K562 (cell line): ENCODE results near the gene PCSK5. TPM values are rescaled to one million over a fixed set of nuclear protein-coding genes. Genes with fewer than 3 reads are reported as not detected.

ENCODE experiments used
- ATAC-seq: fragments of 200-7000 bp; cut with Tn5 transposase; 3 replicates; pipeline ENCODE4 v1.9.1; 2020; ENCODE audit warnings: moderate library complexity
- BruUV-seq: library from RNA; stranded (reverse); fragments of 400-500 nt; replicated peaks from 2 replicates; lab custom pipeline; 2021; lab: Mats Ljungman, UMichigan
- CTCF ChIA-PET: fragments of 300-600 bp; formaldehyde crosslinking; extraction: SDS; loops from one replicate; lab custom pipeline; 2021; ENCODE audit warnings: low intra/inter-chr PET ratio; lab: Yijun Ruan, JAX
- POLR2A ChIA-PET: fragments of 300-600, 350-650 bp; sonication (Branson Sonifier 250); formaldehyde crosslinking; extraction: SDS; loops from one replicate; lab custom pipeline; 2021; ENCODE audit warnings: antibody characterized with exemption, inconsistent platforms; lab: Yijun Ruan, JAX
- DNase-seq, 4 experiments: peaks; one replicate each; pipeline versions ENCODE4 v3.0.0 to v3.0.0-alpha.2; 2011 to 2018; ENCODE audit warnings: low spot score in 3 of 4, mixed read lengths in 3 of 4; ENCODE audit errors: extremely low read depth in 1 of 4
- FAIRE-seq: peaks from 2 replicates; lab custom pipeline; 2011; peaks lifted over from hg19 to GRCh38; lab: Jason Lieb, UNC
- H2AFZ ChIP-seq: 2 replicates; pipeline ENCODE4 v1.6.0; 2011; ENCODE audit warnings: low read depth, low read length, control low read depth, inconsistent platforms
- H3K27ac ChIP-seq: fragments of 200-600 bp; 3 replicates; pipeline ENCODE4 v1.8.0; 2011; ENCODE audit warnings: low read depth, mild to moderate bottlenecking, control low read depth, inconsistent platforms, low read length, moderate library complexity, mixed read lengths; ENCODE audit errors: extremely low read depth
- H3K27me3 ChIP-seq, 2 experiments: fragments of 300-600 bp in 1 of 2; 2 replicates in 1 of 2; 3 replicates in 1 of 2; pipeline versions ENCODE4 v1.6.0 to v1.8.0; 2011; ENCODE audit warnings: inconsistent platforms in 2 of 2, low read length in 2 of 2, mild to moderate bottlenecking in 1 of 2, mixed read lengths in 1 of 2, moderate library complexity in 1 of 2; ENCODE audit not compliant: control insufficient read depth in 2 of 2, insufficient read depth in 2 of 2
- H3K36me3 ChIP-seq: fragments of 300-600 bp; 3 replicates; pipeline ENCODE4 v1.8.0; 2011; ENCODE audit warnings: mild to moderate bottlenecking, low read length, inconsistent platforms; ENCODE audit not compliant: control insufficient read depth, insufficient read depth
- H3K4me1 ChIP-seq, 2 experiments: fragments of 200-600 bp in 1 of 2; replicated peaks in 1 of 2; 2 replicates in 1 of 2; 3 replicates in 1 of 2; pipeline versions ENCODE4 v1.5.1 to v1.8.0; 2011; ENCODE audit warnings: inconsistent platforms in 2 of 2, low read length in 2 of 2, mild to moderate bottlenecking in 1 of 2, mixed read lengths in 1 of 2, moderate library complexity in 1 of 2; ENCODE audit not compliant: control insufficient read depth in 2 of 2, insufficient read depth in 2 of 2
- H3K4me2 ChIP-seq: 2 replicates; pipeline ENCODE4 v1.6.1; 2011; ENCODE audit warnings: low read length, control low read depth, inconsistent platforms, mixed read lengths; ENCODE audit not compliant: insufficient read depth
- H3K4me3 ChIP-seq: fragments of 200-600 bp; sonication (generic), shearing (Covaris generic); 2 replicates; pipeline ENCODE4 v1.5.1; 2016; ENCODE audit warnings: control low read depth, inconsistent platforms
- H3K79me2 ChIP-seq: fragments of 200-600 bp; 3 replicates; pipeline ENCODE4 v1.8.0; 2011; ENCODE audit warnings: low read length, inconsistent platforms; ENCODE audit not compliant: control insufficient read depth, insufficient read depth
- H3K9ac ChIP-seq, 2 experiments: 2 replicates each; pipeline versions ENCODE4 v1.6.0 to v1.6.1; 2011; ENCODE audit warnings: low read depth in 2 of 2, low read length in 2 of 2, control low read depth in 1 of 2, inconsistent platforms in 1 of 2, mild to moderate bottlenecking in 1 of 2, mixed read lengths in 1 of 2; ENCODE audit not compliant: insufficient read depth in 1 of 2
- H3K9me1 ChIP-seq: one replicate; pipeline ENCODE4 v1.6.0; 2011; ENCODE audit warnings: inconsistent platforms, mild to moderate bottlenecking, low read length, moderate library complexity; ENCODE audit not compliant: control insufficient read depth, insufficient read depth
- H3K9me3 ChIP-seq: replicated peaks from 2 replicates; pipeline ENCODE4 v1.5.1; 2011; ENCODE audit warnings: low read depth, low read length, inconsistent platforms; ENCODE audit not compliant: control insufficient read depth, insufficient read depth
- H4K20me1 ChIP-seq: replicated peaks from 2 replicates; pipeline ENCODE4 v1.6.1; 2011; ENCODE audit warnings: low read length, inconsistent platforms, mixed read lengths; ENCODE audit not compliant: control insufficient read depth, insufficient read depth
- ATF7 ChIP-seq: fragments of 450-650 bp; IDR thresholded peaks from 2 replicates; pipeline ENCODE4 v1.7.1; 2014; ENCODE audit warnings: mild to moderate bottlenecking, moderate library complexity
- ELF2 ChIP-seq: fragments of 250-450 bp; sonication (Bioruptor Pico); IDR thresholded peaks from 2 replicates; pipeline ENCODE4 v1.5.0; 2021; ENCODE audit warnings: mild to moderate bottlenecking
- FOXK1 ChIP-seq: sonication (generic); formaldehyde crosslinking; IDR thresholded peaks from 2 replicates; pipeline ENCODE4 v1.8.0; 2022; ENCODE audit warnings: missing genetic modification reagents, mild to moderate bottlenecking, borderline replicate concordance
- KAT2B ChIP-seq: IDR thresholded peaks from one replicate; pipeline ENCODE4 v1.6.1; 2012; ENCODE audit warnings: low read depth, mild to moderate bottlenecking, control low read depth, inconsistent platforms, low read length, moderate library complexity
- MAFK ChIP-seq: IDR thresholded peaks from 2 replicates; pipeline ENCODE4 v1.6.1; 2011; ENCODE audit warnings: low read length, improper control_type of control experiment
- NCOA6 ChIP-seq: fragments of 450-650 bp; IDR thresholded peaks from 2 replicates; pipeline ENCODE4 v1.6.1; 2017; ENCODE audit warnings: mild to moderate bottlenecking
- NR2C1 ChIP-seq, 2 experiments: fragments of 450-650 bp; IDR thresholded peaks; 2 replicates each; pipeline ENCODE4 v1.6.1; 2017; ENCODE audit warnings: mild to moderate bottlenecking in 2 of 2, antibody characterized with exemption in 1 of 2, inconsistent platforms in 1 of 2, missing compliant biosample characterization in 1 of 2, missing genetic modification characterization in 1 of 2
- TBP ChIP-seq: optimal IDR thresholded peaks from 2 replicates; pipeline ENCODE3; 2011; ENCODE audit warnings: low read depth, low read length, improper control_type of control experiment
- TEAD1 ChIP-seq, 2 experiments: fragments of 450-650 bp in 1 of 2; sonication (generic) in 1 of 2; formaldehyde crosslinking; IDR thresholded peaks; 2 replicates each; pipeline versions ENCODE4 v1.4.0 to v1.8.0; 2020 to 2022; ENCODE audit warnings: mild to moderate bottlenecking in 2 of 2, missing genetic modification reagents in 1 of 2
- TSC22D4 ChIP-seq: fragments of 450-650 bp; IDR thresholded peaks from 2 replicates; pipeline ENCODE4 v1.6.1; 2016; ENCODE audit warnings: missing genetic modification characterization, missing biosample characterization, control low read depth
- ZNF354B ChIP-seq: fragments of 250-450 bp; sonication (Bioruptor Pico); IDR thresholded peaks from 2 replicates; pipeline ENCODE4 v1.4.0; 2020
- ZNF408 ChIP-seq: fragments of 250-450 bp; sonication (Bioruptor Pico); IDR thresholded peaks from 2 replicates; pipeline ENCODE4 v1.4.0; 2020; ENCODE audit warnings: low read depth, mild to moderate bottlenecking, moderate library complexity
- ZNF561 ChIP-seq: fragments of 450-650 bp; formaldehyde crosslinking; conservative IDR thresholded peaks from 2 replicates; pipeline ENCODE4 v1.4.0; 2020; ENCODE audit warnings: mild to moderate bottlenecking, moderate library complexity
- WGBS: fragments of 100-300 bp; shearing (Covaris generic); methylation state at CpG from one replicate; pipeline ENCODE4 v1.1.6; 2016; ENCODE audit warnings: low coverage, mixed read lengths; ENCODE audit not compliant: insufficient coverage; ENCODE audit errors: missing lambda C conversion rate; 5-methylcytosine and 5-hydroxymethylcytosine counted together
- in situ Hi-C: fragments of 300-500 bp; cut with MboI; formaldehyde crosslinking; loops from 4 replicates; pipeline ENCODE4 v1.15.0; 2018; ENCODE audit warnings: inconsistent platforms, mixed read lengths
- intact Hi-C: fragments of 100-400 bp; cut with micrococcal nuclease; formaldehyde crosslinking; loops from 2 replicates; pipeline ENCODE4 v1.14.2; 2022
- polyA plus RNA-seq, 8 experiments: library from polyadenylated mRNA; depleted of rRNA in 4 of 8; stranded (reverse) in 5 of 8; unstranded in 3 of 8; fragments of >200 nt; fragmentation: Nextera tagmentation in 2 of 8; fragmentation: Illumina TruSeq in 1 of 8; extraction: Ambion mirVana in 2 of 8; extraction: Trizol in 1 of 8; gene quantifications; 2 replicates each; pipeline versions ENCODE4 v1.2.1 to v1.2.3, GENCODE V29; 2011 to 2014; ENCODE audit warnings: inconsistent platforms in 1 of 8, missing spikeins in 1 of 8
- total RNA-seq, 7 experiments: library from RNA; depleted of rRNA in 6 of 7; stranded (reverse); fragments of >200 nt in 6 of 7; fragmentation: Illumina TruSeq in 2 of 7; extraction: Trizol in 2 of 7; gene quantifications; 2 replicates each; pipeline versions ENCODE4 v1.2.1 to v1.2.3, GENCODE V29; 2011 to 2021; ENCODE audit warnings: low replicate concordance in 1 of 7
- TF ChIP-seq, protein P1 (sequence below): fragments of 250-450 bp; sonication (Bioruptor Pico); IDR thresholded peaks from 2 replicates; pipeline ENCODE4 v1.5.0; 2021
- TF ChIP-seq, protein P2 (sequence below): sonication (generic); formaldehyde crosslinking; IDR thresholded peaks from 2 replicates; pipeline ENCODE4 v1.8.0; 2022; ENCODE audit warnings: missing genetic modification reagents, mild to moderate bottlenecking, borderline replicate concordance
- TF ChIP-seq, protein P3 (sequence below), 2 experiments: fragments of 450-650 bp; conservative IDR thresholded peaks; 2 replicates each; pipeline ENCODE4 v1.6.1; 2017; ENCODE audit warnings: mild to moderate bottlenecking in 2 of 2, moderate library complexity in 2 of 2
- TF ChIP-seq, protein P4 (sequence below): fragments of 450-650 bp; IDR thresholded peaks from 2 replicates; pipeline ENCODE4 v1.6.1; 2016
- TF ChIP-seq, protein P5 (sequence below): sonication (generic); formaldehyde crosslinking; IDR thresholded peaks from 2 replicates; pipeline ENCODE4 v1.5.0; 2020; ENCODE audit warnings: missing genetic modification reagents

PCSK5 gene
- total and polyA plus RNA-seq, 9 of the 15 experiments (the other 6 are each of a cell fraction or from before 2014, with no cell fraction given) = not detected

DNA sequence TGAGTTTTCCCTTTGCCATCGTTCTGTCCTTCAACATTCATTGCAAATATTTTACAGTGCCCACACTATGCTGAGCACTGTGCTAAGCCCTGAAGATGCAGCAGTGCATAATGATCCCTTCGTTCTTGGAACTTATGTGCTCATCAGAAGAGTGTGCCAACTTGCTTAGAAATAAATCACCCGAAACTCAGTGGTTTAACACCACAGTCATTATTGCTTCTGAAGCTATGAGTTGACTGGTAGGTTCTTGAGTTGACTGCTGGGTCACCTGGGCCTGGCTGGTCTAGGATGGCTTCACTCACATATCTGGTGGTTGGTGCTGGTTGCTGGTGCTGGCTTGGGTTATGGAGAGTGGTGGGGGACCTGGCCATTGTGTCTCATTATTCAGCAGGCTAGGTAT is 20.9 kb downstream of the PCSK5 start:
- WGBS = 0% methylated on average over 3 of the region's 3 CpGs
- no peak for ATAC-seq
- CTCF ChIA-PET = no interaction called here
- TF ChIP-seq ELF2 (no peak), KAT2B (no peak), NCOA6 (no peak), TBP (no peak), TSC22D4 (no peak), TEAD1 (CRISPR knock-in tag; IDR thresholded peaks at IDR 0.05) (no peak), ZNF408 (CRISPR knock-in tag) (no peak), ATF7 (no peak), MAFK (no peak), FOXK1 (CRISPR knock-in tag) (no peak), ZNF561 (no peak), NR2C1 (IDR thresholded peaks at IDR 0.05) (no peak), NR2C1 (tag; IDR thresholded peaks at IDR 0.05) (no peak), ZNF354B (no peak)
- TF ChIP-seq, protein P1, sequence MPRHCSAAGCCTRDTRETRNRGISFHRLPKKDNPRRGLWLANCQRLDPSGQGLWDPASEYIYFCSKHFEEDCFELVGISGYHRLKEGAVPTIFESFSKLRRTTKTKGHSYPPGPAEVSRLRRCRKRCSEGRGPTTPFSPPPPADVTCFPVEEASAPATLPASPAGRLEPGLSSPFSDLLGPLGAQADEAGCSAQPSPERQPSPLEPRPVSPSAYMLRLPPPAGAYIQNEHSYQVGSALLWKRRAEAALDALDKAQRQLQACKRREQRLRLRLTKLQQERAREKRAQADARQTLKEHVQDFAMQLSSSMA (CRISPR knock-in tag) = no peak
- TF ChIP-seq, protein P2, sequence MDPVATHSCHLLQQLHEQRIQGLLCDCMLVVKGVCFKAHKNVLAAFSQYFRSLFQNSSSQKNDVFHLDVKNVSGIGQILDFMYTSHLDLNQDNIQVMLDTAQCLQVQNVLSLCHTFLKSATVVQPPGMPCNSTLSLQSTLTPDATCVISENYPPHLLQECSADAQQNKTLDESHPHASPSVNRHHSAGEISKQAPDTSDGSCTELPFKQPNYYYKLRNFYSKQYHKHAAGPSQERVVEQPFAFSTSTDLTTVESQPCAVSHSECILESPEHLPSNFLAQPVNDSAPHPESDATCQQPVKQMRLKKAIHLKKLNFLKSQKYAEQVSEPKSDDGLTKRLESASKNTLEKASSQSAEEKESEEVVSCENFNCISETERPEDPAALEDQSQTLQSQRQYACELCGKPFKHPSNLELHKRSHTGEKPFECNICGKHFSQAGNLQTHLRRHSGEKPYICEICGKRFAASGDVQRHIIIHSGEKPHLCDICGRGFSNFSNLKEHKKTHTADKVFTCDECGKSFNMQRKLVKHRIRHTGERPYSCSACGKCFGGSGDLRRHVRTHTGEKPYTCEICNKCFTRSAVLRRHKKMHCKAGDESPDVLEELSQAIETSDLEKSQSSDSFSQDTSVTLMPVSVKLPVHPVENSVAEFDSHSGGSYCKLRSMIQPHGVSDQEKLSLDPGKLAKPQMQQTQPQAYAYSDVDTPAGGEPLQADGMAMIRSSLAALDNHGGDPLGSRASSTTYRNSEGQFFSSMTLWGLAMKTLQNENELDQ (CRISPR knock-in tag) = no peak
- TF ChIP-seq, protein P3, sequence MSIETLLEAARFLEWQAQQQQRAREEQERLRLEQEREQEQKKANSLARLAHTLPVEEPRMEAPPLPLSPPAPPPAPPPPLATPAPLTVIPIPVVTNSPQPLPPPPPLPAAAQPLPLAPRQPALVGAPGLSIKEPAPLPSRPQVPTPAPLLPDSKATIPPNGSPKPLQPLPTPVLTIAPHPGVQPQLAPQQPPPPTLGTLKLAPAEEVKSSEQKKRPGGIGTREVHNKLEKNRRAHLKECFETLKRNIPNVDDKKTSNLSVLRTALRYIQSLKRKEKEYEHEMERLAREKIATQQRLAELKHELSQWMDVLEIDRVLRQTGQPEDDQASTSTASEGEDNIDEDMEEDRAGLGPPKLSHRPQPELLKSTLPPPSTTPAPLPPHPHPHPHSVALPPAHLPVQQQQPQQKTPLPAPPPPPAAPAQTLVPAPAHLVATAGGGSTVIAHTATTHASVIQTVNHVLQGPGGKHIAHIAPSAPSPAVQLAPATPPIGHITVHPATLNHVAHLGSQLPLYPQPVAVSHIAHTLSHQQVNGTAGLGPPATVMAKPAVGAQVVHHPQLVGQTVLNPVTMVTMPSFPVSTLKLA (conservative IDR thresholded peaks at IDR 0.05) = no peak
- TF ChIP-seq, protein P4, sequence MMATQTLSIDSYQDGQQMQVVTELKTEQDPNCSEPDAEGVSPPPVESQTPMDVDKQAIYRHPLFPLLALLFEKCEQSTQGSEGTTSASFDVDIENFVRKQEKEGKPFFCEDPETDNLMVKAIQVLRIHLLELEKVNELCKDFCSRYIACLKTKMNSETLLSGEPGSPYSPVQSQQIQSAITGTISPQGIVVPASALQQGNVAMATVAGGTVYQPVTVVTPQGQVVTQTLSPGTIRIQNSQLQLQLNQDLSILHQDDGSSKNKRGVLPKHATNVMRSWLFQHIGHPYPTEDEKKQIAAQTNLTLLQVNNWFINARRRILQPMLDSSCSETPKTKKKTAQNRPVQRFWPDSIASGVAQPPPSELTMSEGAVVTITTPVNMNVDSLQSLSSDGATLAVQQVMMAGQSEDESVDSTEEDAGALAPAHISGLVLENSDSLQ = no peak
- TF ChIP-seq, protein P5, sequence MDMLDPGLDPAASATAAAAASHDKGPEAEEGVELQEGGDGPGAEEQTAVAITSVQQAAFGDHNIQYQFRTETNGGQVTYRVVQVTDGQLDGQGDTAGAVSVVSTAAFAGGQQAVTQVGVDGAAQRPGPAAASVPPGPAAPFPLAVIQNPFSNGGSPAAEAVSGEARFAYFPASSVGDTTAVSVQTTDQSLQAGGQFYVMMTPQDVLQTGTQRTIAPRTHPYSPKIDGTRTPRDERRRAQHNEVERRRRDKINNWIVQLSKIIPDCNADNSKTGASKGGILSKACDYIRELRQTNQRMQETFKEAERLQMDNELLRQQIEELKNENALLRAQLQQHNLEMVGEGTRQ (CRISPR knock-in tag) = no peak

More for the DNA sequence above, 20.9 kb downstream of the PCSK5 start:
- Histone ChIP-seq H3K4me3 (no peak overlapping the region), H3K4me2 (no peak overlapping the region), H3K27me3 (no peaks in the 10 kb centered on the region), H3K27ac (no peak overlapping the region), H3K9ac (no peak overlapping the region), H4K20me1 (no peaks in the 10 kb centered on the region), H3K79me2 (no peaks in the 10 kb centered on the region), H3K4me1 (no peaks in the 10 kb centered on the region), H3K36me3 (no peaks in the 10 kb centered on the region), H3K9me3 (no peaks in the 10 kb centered on the region), H2AFZ (no peak overlapping the region), H3K9me1 (no peaks in the 10 kb centered on the region)
- no TSS peak for BruUV-seq
- no peak for DNase-seq
- POLR2A ChIA-PET = interaction anchor here (0.6 kb wide), 1 partner anchor 660 kb away, joined by 3 read pairs; no protein-coding TSS in a partner anchor
- FAIRE-seq = no peak
- intact Hi-C loops = no loop called here
- in situ Hi-C loops = no loop called here
